Breast epithelium (tissue), 4 donors: ENCODE results near the gene CHN2. TPM values are rescaled to one million over a fixed set of nuclear protein-coding genes. Genes with fewer than 3 reads are reported as not detected.

ENCODE experiments used
- DNase-seq, 2 donors: peaks; one replicate each; pipeline ENCODE4 v3.0.0-alpha.2; 2019; ENCODE audit warnings: low spot score in 2 of 2
- H3K27ac ChIP-seq, 2 donors: fragments of 200-600 bp; sonication (generic) in 1 of 2; one replicate each; pipeline ENCODE4 v1.5.1; 2016 to 2019; ENCODE audit warnings: mild to moderate bottlenecking in 1 of 2
- H3K27me3 ChIP-seq, 2 donors: fragments of 200-600 bp; sonication (generic) in 1 of 2; one replicate each; pipeline versions ENCODE4 v1.5.1 to v1.6.0; 2017 to 2019; ENCODE audit warnings: control low read depth in 1 of 2, mild to moderate bottlenecking in 1 of 2
- H3K36me3 ChIP-seq: fragments of 200-600 bp; one replicate; pipeline ENCODE4 v1.5.1; 2019
- H3K4me1 ChIP-seq, 2 donors: fragments of 200-600 bp; sonication (generic); one replicate each; pipeline ENCODE4 v1.5.1; 2016 to 2019; ENCODE audit warnings: control low read depth in 1 of 2
- H3K4me3 ChIP-seq, 3 donors: fragments of 200-600 bp; sonication (generic); 1 replicate in 2 of 3; 2 replicates in 1 of 3; pipeline ENCODE4 v1.5.1; 2016 to 2019; ENCODE audit warnings: mild to moderate bottlenecking in 3 of 3, moderate library complexity in 2 of 3
- H3K9me3 ChIP-seq, 2 donors: fragments of 200-600 bp; sonication (generic) in 1 of 2; one replicate each; pipeline ENCODE4 v1.5.1; 2016 to 2019; ENCODE audit warnings: control low read depth in 1 of 2
- POLR2A ChIP-seq: fragments of 450-650 bp; IDR thresholded peaks from one replicate; pipeline ENCODE4 v1.6.1; 2016; ENCODE audit warnings: antibody characterized with exemption, mild to moderate bottlenecking, moderate library complexity
- POLR2AphosphoS5 ChIP-seq, 3 donors: sonication (generic); formaldehyde crosslinking; IDR thresholded peaks; one replicate each; pipeline ENCODE4 v1.6.1; 2017; ENCODE audit warnings: antibody characterized with exemption in 3 of 3
- intact Hi-C: fragments of 100-400 bp; cut with DNase I; formaldehyde crosslinking; loops from one replicate; pipeline ENCODE4 v1.15.1; 2023; ENCODE audit warnings: low total_unique reads
- total RNA-seq, 3 donors: library from RNA; depleted of rRNA; stranded (reverse); fragments of >200 nt; gene quantifications; one replicate each; pipeline ENCODE4 v1.1.0, GENCODE V29; 2016
- TF ChIP-seq, protein P1 (sequence below), 3 donors: fragments of 450-650 bp; IDR thresholded peaks; one replicate each; pipeline ENCODE4 v1.5.1; 2016 to 2017; ENCODE audit warnings: antibody characterized with exemption in 3 of 3, mild to moderate bottlenecking in 3 of 3, moderate library complexity in 3 of 3

The CHN2 gene
- total RNA-seq, 3 donors from 2014 or later, result 6.3 to 17.1 (median 7.9) TPM

- Histone ChIP-seq H3K9me3 (no peaks in the 10 kb centered on the region), H3K27me3 (peaks cover 0 to 5% of the 10 kb centered on the region in 2 donors), H3K4me3 (no peak overlapping the region), H3K36me3 (no peaks in the 10 kb centered on the region), H3K27ac (no peak overlapping the region), H3K4me1 (peaks cover 0 to 3% of the 10 kb centered on the region in 2 donors)
- TF ChIP-seq, protein P1, sequence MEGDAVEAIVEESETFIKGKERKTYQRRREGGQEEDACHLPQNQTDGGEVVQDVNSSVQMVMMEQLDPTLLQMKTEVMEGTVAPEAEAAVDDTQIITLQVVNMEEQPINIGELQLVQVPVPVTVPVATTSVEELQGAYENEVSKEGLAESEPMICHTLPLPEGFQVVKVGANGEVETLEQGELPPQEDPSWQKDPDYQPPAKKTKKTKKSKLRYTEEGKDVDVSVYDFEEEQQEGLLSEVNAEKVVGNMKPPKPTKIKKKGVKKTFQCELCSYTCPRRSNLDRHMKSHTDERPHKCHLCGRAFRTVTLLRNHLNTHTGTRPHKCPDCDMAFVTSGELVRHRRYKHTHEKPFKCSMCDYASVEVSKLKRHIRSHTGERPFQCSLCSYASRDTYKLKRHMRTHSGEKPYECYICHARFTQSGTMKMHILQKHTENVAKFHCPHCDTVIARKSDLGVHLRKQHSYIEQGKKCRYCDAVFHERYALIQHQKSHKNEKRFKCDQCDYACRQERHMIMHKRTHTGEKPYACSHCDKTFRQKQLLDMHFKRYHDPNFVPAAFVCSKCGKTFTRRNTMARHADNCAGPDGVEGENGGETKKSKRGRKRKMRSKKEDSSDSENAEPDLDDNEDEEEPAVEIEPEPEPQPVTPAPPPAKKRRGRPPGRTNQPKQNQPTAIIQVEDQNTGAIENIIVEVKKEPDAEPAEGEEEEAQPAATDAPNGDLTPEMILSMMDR (IDR thresholded peaks at IDR 0.05), result no peak
- TF ChIP-seq POLR2A, result no peak
- no peak for TF ChIP-seq POLR2AphosphoS5 (IDR thresholded peaks at IDR 0.05)
- no peak for DNase-seq
- intact Hi-C loops, result no loop called here
Measured at GRCh38 chr7:29379551-29379950, 185.0 kb downstream of the CHN2 start.

- intact Hi-C loops, result no loop called here
- TF ChIP-seq, protein P1 (IDR thresholded peaks at IDR 0.05), result no peak
- TF ChIP-seq POLR2AphosphoS5 (IDR thresholded peaks at IDR 0.05), result peak in 1 of 3 donors; percentile 57
- Histone ChIP-seq H3K4me3 (no peak overlapping the region), H3K4me1 (peaks cover 0 to 3% of the 10 kb centered on the region in 2 donors), H3K27me3 (no peaks in the 10 kb centered on the region), H3K36me3 (no peaks in the 10 kb centered on the region), H3K27ac (no peak overlapping the region), H3K9me3 (no peaks in the 10 kb centered on the region)
- DNase-seq, result peak in 1 of 2 donors; percentile 83
Measured at GRCh38 chr7:29381206-29382094, 186.9 kb downstream of the CHN2 start.

DNA sequence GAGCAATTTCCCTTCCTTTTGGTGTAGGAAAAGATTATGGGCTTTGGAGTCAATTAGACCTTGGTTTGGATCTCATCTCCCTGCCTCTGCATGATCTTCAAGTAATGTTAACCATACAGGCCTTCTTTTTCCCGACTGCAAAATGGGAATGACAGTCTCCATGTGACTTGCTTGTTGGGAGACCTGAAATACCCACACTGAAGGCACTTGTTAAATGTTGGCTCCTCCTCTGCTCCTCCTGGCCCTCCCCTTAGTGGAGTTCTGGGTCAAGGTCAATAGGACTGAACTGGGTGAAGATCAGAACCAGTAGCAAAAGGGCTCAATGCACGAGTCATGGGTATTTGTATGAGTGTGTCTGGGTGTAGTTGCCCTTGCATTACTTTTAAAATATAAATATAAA lies 189.7 kb downstream of the CHN2 start:
- no peaks in the 10 kb centered on the region for H3K36me3 ChIP-seq
- no peaks in the 10 kb centered on the region for H3K9me3 ChIP-seq
- no peaks in the 10 kb centered on the region for H3K27me3 ChIP-seq
- no peak for DNase-seq
- TF ChIP-seq POLR2A (no peak), POLR2AphosphoS5 (IDR thresholded peaks at IDR 0.05) (no peak)
- TF ChIP-seq, protein P1 (IDR thresholded peaks at IDR 0.05), result no peak
- H3K4me3 ChIP-seq, result no peak overlapping the region
- no peak overlapping the region for H3K27ac ChIP-seq
- intact Hi-C loops, result no loop called here
- H3K4me1 ChIP-seq, result no peaks in the 10 kb centered on the region

DNA sequence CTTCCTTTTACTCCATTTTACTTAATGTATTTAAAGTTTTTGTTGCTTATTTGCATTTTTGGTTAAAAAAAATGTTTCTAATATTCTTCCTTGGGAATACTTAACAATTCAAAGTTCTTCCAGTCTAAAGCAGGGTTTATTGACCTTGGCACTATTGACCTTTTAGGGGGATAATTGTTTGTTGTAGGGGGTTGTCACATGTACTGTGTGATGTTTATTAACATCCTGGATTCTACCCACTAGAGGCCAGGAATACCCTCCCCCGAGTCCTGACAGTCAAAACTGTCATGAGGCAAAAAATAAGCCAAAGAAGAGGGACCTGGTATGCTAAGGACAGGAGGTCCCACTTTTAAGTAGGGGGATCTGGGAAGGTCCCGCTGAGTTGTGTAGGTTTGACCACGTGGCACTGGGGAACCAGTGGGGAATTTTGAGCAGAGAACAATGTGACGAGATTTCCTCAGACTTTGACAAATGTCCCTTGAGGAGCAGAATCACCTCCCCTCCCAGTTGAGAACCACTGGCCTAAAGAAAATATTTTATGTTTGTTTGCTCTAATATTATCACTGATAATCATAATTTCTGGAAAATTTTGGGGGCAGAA lies 190.7 kb downstream of the CHN2 start:
- no peak overlapping the region for H3K4me3 ChIP-seq
- TF ChIP-seq POLR2AphosphoS5 (IDR thresholded peaks at IDR 0.05) (no peak), POLR2A (no peak)
- TF ChIP-seq, protein P1 (IDR thresholded peaks at IDR 0.05), result no peak
- no peaks in the 10 kb centered on the region for H3K27me3 ChIP-seq
- DNase-seq, result no peak
- H3K9me3 ChIP-seq, result no peaks in the 10 kb centered on the region
- no peaks in the 10 kb centered on the region for H3K36me3 ChIP-seq
- no peaks in the 10 kb centered on the region for H3K4me1 ChIP-seq
- no peak overlapping the region for H3K27ac ChIP-seq
- intact Hi-C loops, result no loop called here

DNA sequence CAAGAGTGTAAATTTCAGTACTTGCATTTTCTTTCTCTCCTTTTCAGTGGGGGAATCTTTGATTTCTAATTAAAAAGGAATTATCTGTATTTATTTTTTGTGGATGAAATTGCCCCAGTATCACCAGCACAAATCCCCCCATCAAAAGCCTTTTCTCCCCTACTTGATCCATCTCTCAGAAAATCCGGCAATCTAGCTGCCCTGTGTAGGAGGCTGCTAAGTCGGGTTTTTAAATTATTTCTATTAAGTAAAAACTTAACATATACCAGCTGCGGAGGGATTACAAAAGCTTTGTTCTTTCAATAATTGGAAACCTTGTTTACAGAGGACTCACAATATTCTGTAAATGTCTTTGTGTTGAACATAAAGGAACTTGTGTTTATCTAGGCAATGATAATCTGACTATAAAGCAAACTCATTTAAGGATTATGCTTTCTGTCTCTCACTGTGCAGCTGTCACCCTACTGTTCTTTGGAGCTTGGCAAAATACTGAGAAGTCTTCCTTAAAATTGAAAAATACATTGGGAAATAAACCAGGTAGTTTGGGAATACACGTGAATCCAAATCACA lies 191.7 kb downstream of the CHN2 start:
- Histone ChIP-seq H3K4me3 (no peak overlapping the region), H3K36me3 (no peaks in the 10 kb centered on the region), H3K4me1 (no peaks in the 10 kb centered on the region), H3K27me3 (no peaks in the 10 kb centered on the region), H3K27ac (no peak overlapping the region), H3K9me3 (no peaks in the 10 kb centered on the region)
- no peak for DNase-seq
- intact Hi-C loops, result no loop called here
- TF ChIP-seq POLR2AphosphoS5 (IDR thresholded peaks at IDR 0.05) (no peak), POLR2A (no peak)
